ENCODE results near the gene SLK.

- TF ChIP-seq CTCF (IDR thresholded peaks at IDR 0.05) (no peak), FOXM1 (IDR thresholded peaks at IDR 0.05; ENCODE audit: low read depth) (no peak), RAD21 (IDR thresholded peaks at IDR 0.05; ENCODE audit: low read length) (no peak), FOSL2 (IDR thresholded peaks at IDR 0.05; ENCODE audit: borderline replicate concordance, low read depth) (no peak)
These were observed 6.8 kb upstream of the SLK start for GRCh38 chr10:103960103-103960502.
